ENCODE measurements around the gene STK36.

- TF ChIP-seq CTCF (IDR thresholded peaks at IDR 0.05): peak; percentile 59 to 79 (median 64)
- TF ChIP-seq EP300 (IDR thresholded peaks at IDR 0.05): no peak
- no peak for TF ChIP-seq POLR2A (IDR thresholded peaks at IDR 0.05)
Measured at GRCh38 chr2:218648088-218648786, 23.6 kb upstream of the STK36 start.
